NOMO-1 (cell line): ENCODE measurements around the gene SLC25A51.

Experiments
- DNase-seq, 2 experiments: peaks; one replicate each; lab custom pipeline; 2025; ENCODE audit not compliant: unreplicated experiment in 2 of 2; lab: John Stamatoyannopoulos, UW

The SLC25A51 gene

GRCh38 chr9:37856551-37856950 is 47.4 kb downstream of the SLC25A51 start:
- DNase-seq = no peak

GRCh38 chr9:37852222-37852621 is 51.7 kb downstream of the SLC25A51 start:
- DNase-seq = no peak

DNA sequence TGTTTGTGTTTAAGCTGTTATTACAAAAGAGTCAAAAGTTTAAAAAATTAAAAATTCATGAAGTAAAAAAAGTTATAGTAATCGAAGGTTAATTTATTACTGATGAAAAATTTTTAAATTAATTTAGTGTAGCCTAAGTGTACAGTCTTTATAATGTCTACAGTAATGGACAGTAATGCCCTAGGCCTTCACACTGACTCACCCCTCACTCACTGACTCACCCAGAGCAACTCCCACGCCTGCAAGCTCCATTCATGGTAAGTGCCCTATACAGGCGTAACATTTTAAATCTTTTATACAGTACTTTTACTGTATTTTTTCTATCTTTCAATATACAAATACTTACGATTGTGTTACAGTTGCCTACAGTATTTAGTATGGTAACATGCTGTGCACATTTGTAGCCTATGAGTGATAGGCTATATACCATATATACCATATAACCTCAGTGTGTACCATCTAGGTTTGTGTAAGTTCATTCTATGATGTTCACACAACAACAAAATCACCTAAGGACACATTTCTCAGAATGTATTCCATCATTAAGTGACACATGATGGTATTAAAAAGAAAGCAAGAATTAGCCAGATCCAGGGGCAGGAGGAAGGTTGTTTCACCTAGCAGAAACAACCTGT is 63.2 kb downstream of the SLC25A51 start:
- DNase-seq = no peak

DNA sequence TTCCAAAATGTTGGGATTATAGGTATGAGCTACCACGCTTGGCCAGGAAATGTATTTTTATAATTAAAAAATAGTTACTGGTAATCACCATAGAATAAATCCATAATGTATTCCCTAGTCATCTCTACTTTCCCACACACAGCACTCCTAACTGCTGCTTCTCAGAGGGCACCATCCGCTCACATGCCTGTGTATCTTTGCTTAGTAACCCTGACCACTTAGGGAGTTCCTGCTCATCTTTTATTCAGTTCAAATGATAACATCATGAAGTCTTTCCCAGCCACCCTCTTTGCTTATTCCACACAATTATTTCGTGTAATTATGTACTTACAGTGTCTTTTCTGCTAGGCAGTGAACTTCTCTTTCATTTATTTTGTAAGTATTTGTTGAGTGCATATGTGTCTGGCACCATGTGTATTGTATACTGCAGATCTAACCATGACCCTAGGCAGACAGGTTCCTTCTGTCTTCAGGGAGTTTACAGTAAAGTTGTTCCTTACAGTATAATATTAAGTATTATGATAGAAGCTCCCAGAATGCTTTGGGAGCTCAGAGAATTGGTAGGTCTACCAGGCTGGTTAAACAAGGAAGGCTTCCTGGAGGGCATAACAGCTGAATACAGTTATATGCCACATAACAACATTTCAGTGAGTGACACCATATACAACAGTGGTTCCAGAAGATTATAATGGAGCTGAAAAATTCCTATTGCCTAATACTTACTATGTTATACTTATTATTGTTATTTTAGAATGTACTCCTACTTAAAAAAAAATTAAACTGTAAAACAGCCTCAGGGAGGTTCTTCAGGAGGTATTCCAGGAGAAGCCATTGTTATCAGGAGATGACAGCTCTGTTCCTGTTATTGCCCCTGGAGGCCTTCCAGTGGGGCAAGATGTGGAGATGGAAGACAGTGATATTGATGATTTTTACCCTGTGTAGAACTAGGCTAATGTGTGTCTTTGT is 64.1 kb downstream of the SLC25A51 start:
- no peak for DNase-seq
